Testis (tissue), 3 donors: ENCODE data around the gene RGS6. TPM values are rescaled to one million over a fixed set of nuclear protein-coding genes. Genes with fewer than 3 reads are reported as not detected.

ENCODE experiments used
- DNase-seq: peaks from one replicate; pipeline ENCODE4 v3.0.0-alpha.2; 2019
- H3K27ac ChIP-seq, 2 donors: fragments of 200-600 bp; sonication (generic); one replicate each; pipeline ENCODE4 v1.5.1; 2019
- H3K27me3 ChIP-seq: fragments of 200-600 bp; sonication (generic); one replicate; pipeline ENCODE4 v1.5.1; 2019
- H3K36me3 ChIP-seq: fragments of 200-600 bp; sonication (generic); one replicate; pipeline ENCODE4 v1.5.1; 2017; ENCODE audit warnings: low read depth; ENCODE audit errors: missing control alignments
- H3K4me1 ChIP-seq: fragments of 200-600 bp; sonication (generic); one replicate; pipeline ENCODE4 v1.5.1; 2019
- H3K4me3 ChIP-seq, 2 donors: fragments of 200-600 bp; sonication (generic); one replicate each; pipeline ENCODE4 v1.5.1; 2017 to 2019
- H3K9me3 ChIP-seq: fragments of 200-600 bp; sonication (generic); one replicate; pipeline ENCODE4 v1.5.1; 2017
- POLR2A ChIP-seq: fragments of 450-650 bp; IDR thresholded peaks from one replicate; pipeline ENCODE4 v1.6.1; 2017; ENCODE audit warnings: antibody characterized with exemption, mild to moderate bottlenecking, moderate library complexity
- WGBS, 2 donors: methylation state at CpG; one replicate each; pipeline ENCODE4 v1.1.5; 2018; 5-methylcytosine and 5-hydroxymethylcytosine counted together
- intact Hi-C: fragments of 100-400 bp; cut with DNase I; formaldehyde crosslinking; loops from one replicate; pipeline ENCODE4 v1.15.1; 2023; ENCODE audit warnings: low total_unique reads
- polyA plus RNA-seq: library from polyadenylated mRNA; stranded (reverse); fragments of 350-450 nt; fragmentation: Illumina TruSeq; extraction: RNeasy Lipid Tissue Mini Kit (QIAGEN cat#74804); gene quantifications from one replicate; pipeline ENCODE4 v1.2.3, GENCODE V29; 2014; ENCODE audit warnings: low read depth, low replicate concordance; ENCODE audit not compliant: insufficient read depth
- total RNA-seq, 2 donors: library from RNA; depleted of rRNA; stranded (reverse); fragments of >200 nt; gene quantifications; one replicate each; pipeline ENCODE4 v1.2.3, GENCODE V29; 2016
- TF ChIP-seq, protein P1 (sequence below), 3 experiments: fragments of 450-650 bp in 2 of 3; fragments of 200-600 bp in 1 of 3; sonication (generic) in 1 of 3; IDR thresholded peaks; one replicate each; pipeline ENCODE4 v1.5.1; 2016 to 2019; ENCODE audit warnings: antibody characterized with exemption in 3 of 3, mild to moderate bottlenecking in 2 of 3, moderate library complexity in 1 of 3

The RGS6 gene
- total and polyA plus RNA-seq, 3 donors from 2014 or later = 6.3 to 21.3 (median 16.0) TPM

DNA sequence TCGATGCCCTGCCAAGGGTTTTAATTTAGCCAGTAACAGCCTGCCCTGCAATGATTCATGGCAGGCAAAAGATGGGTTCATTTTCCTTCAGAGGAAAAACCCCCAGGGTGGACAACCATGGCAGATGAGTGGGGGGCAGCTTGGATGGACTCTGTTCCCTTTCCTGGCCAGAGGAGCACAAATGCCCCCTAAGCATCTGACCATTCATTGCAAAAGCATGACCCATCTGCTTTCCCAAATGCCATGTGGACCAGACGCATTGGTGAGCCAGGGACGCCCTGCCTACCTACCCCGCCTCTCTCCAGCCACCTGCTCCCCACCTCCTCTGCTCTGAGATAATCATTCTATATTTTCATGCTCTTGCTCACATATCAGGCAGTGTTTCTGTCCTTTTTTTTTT lies 679.8 kb downstream of the RGS6 start:
- WGBS, 2 donors = 93 to 99% methylated on average over 4 of the region's 4 CpGs
- TF ChIP-seq, protein P1, sequence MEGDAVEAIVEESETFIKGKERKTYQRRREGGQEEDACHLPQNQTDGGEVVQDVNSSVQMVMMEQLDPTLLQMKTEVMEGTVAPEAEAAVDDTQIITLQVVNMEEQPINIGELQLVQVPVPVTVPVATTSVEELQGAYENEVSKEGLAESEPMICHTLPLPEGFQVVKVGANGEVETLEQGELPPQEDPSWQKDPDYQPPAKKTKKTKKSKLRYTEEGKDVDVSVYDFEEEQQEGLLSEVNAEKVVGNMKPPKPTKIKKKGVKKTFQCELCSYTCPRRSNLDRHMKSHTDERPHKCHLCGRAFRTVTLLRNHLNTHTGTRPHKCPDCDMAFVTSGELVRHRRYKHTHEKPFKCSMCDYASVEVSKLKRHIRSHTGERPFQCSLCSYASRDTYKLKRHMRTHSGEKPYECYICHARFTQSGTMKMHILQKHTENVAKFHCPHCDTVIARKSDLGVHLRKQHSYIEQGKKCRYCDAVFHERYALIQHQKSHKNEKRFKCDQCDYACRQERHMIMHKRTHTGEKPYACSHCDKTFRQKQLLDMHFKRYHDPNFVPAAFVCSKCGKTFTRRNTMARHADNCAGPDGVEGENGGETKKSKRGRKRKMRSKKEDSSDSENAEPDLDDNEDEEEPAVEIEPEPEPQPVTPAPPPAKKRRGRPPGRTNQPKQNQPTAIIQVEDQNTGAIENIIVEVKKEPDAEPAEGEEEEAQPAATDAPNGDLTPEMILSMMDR (IDR thresholded peaks at IDR 0.05) = no peak
- no peak for TF ChIP-seq POLR2A
- no peak for DNase-seq

DNA sequence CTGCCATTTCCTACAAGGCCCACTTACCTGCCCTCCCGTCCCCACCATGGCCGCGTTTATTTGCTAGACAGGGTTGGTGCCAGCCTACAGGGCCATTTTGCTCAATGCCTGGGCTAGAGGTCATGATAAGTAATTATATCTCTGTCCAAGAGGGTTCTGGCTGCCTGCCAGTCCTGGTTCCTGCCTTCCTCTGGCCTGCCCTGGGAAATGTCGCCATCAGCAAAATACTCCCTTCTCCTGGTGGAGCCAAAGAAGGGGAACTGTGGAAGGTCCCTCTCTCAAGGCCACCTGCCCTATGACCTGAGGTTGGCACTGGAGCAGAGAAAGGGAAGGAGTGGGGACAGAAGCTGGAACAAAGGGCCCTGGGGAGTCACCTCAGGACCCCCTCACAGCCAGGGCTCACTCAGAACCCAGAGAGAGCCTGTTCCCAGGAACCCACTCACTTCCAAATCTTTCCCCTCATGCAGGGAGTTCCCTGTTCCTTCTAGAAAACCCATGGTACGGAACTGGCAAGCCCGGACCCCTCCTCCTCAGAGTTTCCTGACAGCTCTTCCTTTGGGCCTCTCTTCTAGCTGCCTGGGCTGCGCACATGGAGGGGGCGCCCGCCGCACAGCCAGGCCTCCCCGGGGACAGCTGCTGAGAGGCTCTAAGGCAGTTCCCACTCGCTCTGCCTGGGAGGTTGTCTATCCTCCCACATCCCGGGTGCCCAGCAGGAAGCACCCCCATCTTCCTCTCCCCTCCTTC lies 681.2 kb downstream of the RGS6 start:
- H3K4me1 ChIP-seq = peaks cover 42% of the 10 kb centered on the region
- intact Hi-C loops = no loop called here

More for the DNA sequence above, 679.8 kb downstream of the RGS6 start:
- intact Hi-C loops = no loop called here
- H3K4me1 ChIP-seq = peaks cover 30% of the 10 kb centered on the region
- no peak overlapping the region for H3K4me3 ChIP-seq
- no peaks in the 10 kb centered on the region for H3K27me3 ChIP-seq
- no peaks in the 10 kb centered on the region for H3K9me3 ChIP-seq
- no peak overlapping the region for H3K27ac ChIP-seq
- no peaks in the 10 kb centered on the region for H3K36me3 ChIP-seq

DNA sequence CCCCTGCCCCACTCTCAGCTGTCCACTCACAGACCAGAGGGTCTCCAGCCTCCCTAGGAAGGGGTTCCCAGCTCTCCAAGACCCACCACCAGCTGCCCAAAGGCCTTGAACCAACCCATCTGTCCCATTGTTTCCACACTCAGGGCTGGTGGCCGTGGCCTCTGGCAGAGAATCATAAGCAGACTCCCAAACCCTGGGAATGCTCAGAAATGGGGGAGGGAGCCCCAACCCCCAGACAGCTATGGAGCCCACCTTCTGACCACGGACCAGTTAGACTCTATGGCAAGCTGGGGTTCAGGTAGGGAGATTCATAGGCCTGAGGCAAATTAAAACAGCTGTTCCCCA lies 681.7 kb downstream of the RGS6 start:
- Histone ChIP-seq H3K36me3 (no peaks in the 10 kb centered on the region), H3K4me1 (peaks cover 48% of the 10 kb centered on the region), H3K27me3 (no peaks in the 10 kb centered on the region), H3K27ac (peak overlapping the region in 1 of 2 donors; percentile 35), H3K9me3 (no peaks in the 10 kb centered on the region), H3K4me3 (no peak overlapping the region)
- intact Hi-C loops = no loop called here
- WGBS, 2 donors = 75% methylated on average over 2 of the region's 2 CpGs; no CpG with 5 or more reads in 1 of the 2 donors
- TF ChIP-seq POLR2A = no peak
- TF ChIP-seq, protein P1 (IDR thresholded peaks at IDR 0.05) = no peak
- no peak for DNase-seq

More for the DNA sequence above, 681.2 kb downstream of the RGS6 start:
- TF ChIP-seq POLR2A = no peak
- TF ChIP-seq, protein P1 (IDR thresholded peaks at IDR 0.05) = no peak
- 53 to 60% methylated on average over 9 to 13 of the region's 13 CpGs for WGBS, 2 donors
- H3K27ac ChIP-seq = peak overlapping the region in 1 of 2 donors; percentile 9
- no peaks in the 10 kb centered on the region for H3K36me3 ChIP-seq
- no peaks in the 10 kb centered on the region for H3K27me3 ChIP-seq
- peak; percentile 90 for DNase-seq
- H3K9me3 ChIP-seq = no peaks in the 10 kb centered on the region
- H3K4me3 ChIP-seq = no peak overlapping the region

DNA sequence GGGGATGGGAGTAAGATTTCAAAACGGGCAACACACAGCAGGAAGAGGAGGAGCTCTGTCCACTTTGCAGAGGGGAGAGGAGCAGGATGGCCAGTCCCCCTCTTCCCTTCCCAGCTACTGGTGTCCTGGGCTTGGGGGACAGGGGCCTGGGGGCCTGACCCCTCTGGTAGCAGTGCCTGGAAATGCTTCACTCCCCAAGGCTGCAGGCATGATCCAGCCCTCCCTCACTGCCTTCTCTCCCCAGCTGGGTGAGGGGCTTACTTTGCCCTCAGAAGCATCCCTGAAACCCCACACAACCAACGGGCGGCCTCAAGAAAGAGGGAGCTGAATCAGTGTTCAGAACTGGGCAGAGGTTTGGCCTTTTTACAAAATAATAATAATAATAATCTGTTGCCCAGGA lies 682.1 kb downstream of the RGS6 start:
- intact Hi-C loops = no loop called here
- no peaks in the 10 kb centered on the region for H3K9me3 ChIP-seq
- TF ChIP-seq POLR2A = no peak
- TF ChIP-seq, protein P1 (IDR thresholded peaks at IDR 0.05) = no peak
- peak overlapping the region in 1 of 2 donors; percentile 35 for H3K27ac ChIP-seq
- no peak overlapping the region for H3K4me3 ChIP-seq
- no peaks in the 10 kb centered on the region for H3K27me3 ChIP-seq
- WGBS, 2 donors = 78 to 82% methylated on average over 3 of the region's 3 CpGs
- peaks cover 49% of the 10 kb centered on the region for H3K4me1 ChIP-seq
- DNase-seq = no peak
- H3K36me3 ChIP-seq = no peaks in the 10 kb centered on the region
